Measurements from ENCODE around the gene NKIRAS2. TPM values are rescaled to one million over a fixed set of nuclear protein-coding genes. Genes with fewer than 3 reads are reported as not detected.

Gene NKIRAS2
- total and polyA plus RNA-seq, 2 experiments from 2014 or later = 31.3 to 52.9 TPM

GRCh38 chr17:42052346-42052877 is 32.5 kb downstream of the NKIRAS2 start:
- Histone ChIP-seq H2AFZ (no peak overlapping the region), H3K4me2 (no peak overlapping the region), H3K27me3 (ENCODE audit: insufficient read depth) (no peaks in the 10 kb centered on the region), H3K4me3 (no peak overlapping the region), H3K4me1 (ENCODE audit: insufficient read depth) (peaks cover 34% of the 10 kb centered on the region), H3K36me3 (ENCODE audit: insufficient read depth) (no peaks in the 10 kb centered on the region), H3K27ac (ENCODE audit: low read depth) (no peak overlapping the region), H4K20me1 (replicated peaks; ENCODE audit: insufficient read depth) (no peaks in the 10 kb centered on the region), H3K79me2 (replicated peaks; ENCODE audit: insufficient read depth) (no peaks in the 10 kb centered on the region), H3F3A (replicated peaks; ENCODE audit: low read depth) (0 out of 2 replicates have a peak, but pooled peaks cover 7% of the 10 kb centered on the region), H3K9me2 (ENCODE audit: insufficient read depth) (no peaks in the 10 kb centered on the region)
- no peaks in the 10 kb centered on the region for H3K9me3 Mint-ChIP-seq
- ATAC-seq = no peak
- H3K27ac Mint-ChIP-seq = 0 out of 2 replicates have a peak overlapping the region, but pooled peaks have one; percentile 12
- DNase-seq (ENCODE audit: low spot score) = no peak
- peaks cover 54% of the 10 kb centered on the region for H3K4me1 Mint-ChIP-seq
- no peaks in the 10 kb centered on the region for H3K36me3 Mint-ChIP-seq (ENCODE audit: low read depth)
- TF ChIP-seq, protein P1, sequence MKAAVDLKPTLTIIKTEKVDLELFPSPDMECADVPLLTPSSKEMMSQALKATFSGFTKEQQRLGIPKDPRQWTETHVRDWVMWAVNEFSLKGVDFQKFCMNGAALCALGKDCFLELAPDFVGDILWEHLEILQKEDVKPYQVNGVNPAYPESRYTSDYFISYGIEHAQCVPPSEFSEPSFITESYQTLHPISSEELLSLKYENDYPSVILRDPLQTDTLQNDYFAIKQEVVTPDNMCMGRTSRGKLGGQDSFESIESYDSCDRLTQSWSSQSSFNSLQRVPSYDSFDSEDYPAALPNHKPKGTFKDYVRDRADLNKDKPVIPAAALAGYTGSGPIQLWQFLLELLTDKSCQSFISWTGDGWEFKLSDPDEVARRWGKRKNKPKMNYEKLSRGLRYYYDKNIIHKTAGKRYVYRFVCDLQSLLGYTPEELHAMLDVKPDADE (IDR thresholded peaks at IDR 0.05) = no peak
- TF ChIP-seq, protein P2, sequence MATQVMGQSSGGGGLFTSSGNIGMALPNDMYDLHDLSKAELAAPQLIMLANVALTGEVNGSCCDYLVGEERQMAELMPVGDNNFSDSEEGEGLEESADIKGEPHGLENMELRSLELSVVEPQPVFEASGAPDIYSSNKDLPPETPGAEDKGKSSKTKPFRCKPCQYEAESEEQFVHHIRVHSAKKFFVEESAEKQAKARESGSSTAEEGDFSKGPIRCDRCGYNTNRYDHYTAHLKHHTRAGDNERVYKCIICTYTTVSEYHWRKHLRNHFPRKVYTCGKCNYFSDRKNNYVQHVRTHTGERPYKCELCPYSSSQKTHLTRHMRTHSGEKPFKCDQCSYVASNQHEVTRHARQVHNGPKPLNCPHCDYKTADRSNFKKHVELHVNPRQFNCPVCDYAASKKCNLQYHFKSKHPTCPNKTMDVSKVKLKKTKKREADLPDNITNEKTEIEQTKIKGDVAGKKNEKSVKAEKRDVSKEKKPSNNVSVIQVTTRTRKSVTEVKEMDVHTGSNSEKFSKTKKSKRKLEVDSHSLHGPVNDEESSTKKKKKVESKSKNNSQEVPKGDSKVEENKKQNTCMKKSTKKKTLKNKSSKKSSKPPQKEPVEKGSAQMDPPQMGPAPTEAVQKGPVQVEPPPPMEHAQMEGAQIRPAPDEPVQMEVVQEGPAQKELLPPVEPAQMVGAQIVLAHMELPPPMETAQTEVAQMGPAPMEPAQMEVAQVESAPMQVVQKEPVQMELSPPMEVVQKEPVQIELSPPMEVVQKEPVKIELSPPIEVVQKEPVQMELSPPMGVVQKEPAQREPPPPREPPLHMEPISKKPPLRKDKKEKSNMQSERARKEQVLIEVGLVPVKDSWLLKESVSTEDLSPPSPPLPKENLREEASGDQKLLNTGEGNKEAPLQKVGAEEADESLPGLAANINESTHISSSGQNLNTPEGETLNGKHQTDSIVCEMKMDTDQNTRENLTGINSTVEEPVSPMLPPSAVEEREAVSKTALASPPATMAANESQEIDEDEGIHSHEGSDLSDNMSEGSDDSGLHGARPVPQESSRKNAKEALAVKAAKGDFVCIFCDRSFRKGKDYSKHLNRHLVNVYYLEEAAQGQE (IDR thresholded peaks at IDR 0.05; ENCODE audit: unreplicated experiment) = no peak
- TF ChIP-seq NANOG (IDR thresholded peaks at IDR 0.05; ENCODE audit: borderline replicate concordance) (no peak), STAT1 (IDR thresholded peaks at IDR 0.05; ENCODE audit: unreplicated experiment) (no peak), ZNF462 (CRISPR knock-in tag; IDR thresholded peaks at IDR 0.05) (no peak), ZNF114 (CRISPR knock-in tag; IDR thresholded peaks at IDR 0.05) (no peak), ZNF331 (CRISPR knock-in tag; IDR thresholded peaks at IDR 0.05; ENCODE audit: low read depth) (no peak), JUNB (IDR thresholded peaks at IDR 0.05; ENCODE audit: unreplicated experiment) (no peak), CREB1 (CRISPR knock-in tag; IDR thresholded peaks at IDR 0.05; ENCODE audit: low read depth) (no peak), POLR2AphosphoS5 (IDR thresholded peaks at IDR 0.05; ENCODE audit: low read depth) (no peak)
- peaks cover 27% of the 10 kb centered on the region for H3K27me3 Mint-ChIP-seq (ENCODE audit: insufficient read depth, low read depth, poor library complexity)
- H3K4me3 Mint-ChIP-seq = no peak overlapping the region; the same call in 2 of the 3 replicates

All from GM23338 (cell line).